ENCODE data around the gene FGGY.

Gene FGGY

DNA sequence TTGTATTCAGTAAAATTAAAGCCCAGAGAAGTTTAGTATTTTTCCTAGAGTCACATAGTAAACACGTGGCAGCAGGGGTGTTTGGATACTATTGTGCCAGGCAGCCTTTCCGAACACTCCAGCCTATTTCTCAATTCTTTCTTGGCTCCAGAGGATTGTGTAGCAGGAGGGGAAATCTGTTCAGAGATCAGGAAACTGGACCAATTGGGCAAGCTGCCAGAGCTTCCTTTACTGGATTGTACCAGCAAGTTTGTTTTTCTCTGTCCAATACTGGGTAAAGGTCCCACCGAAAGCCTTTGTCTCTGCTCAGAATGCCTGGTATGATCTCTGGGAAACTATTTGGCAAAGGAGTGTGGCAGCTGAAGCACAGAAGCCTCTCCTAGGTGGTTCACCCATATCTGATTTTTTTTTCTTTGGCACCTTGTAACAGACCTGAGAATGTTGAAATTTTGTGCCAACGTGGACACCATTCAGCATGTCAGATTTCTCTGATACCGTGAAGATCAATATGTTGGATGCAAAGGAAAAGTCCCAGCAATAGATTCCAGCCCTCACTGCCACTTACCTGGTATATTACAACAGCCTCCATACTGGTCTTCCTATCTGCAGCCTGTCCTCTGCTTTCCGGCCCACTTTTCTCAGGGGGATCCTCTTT, 126.2 kb downstream of the FGGY start:
- Histone ChIP-seq H3K27me3 (no peaks in the 10 kb centered on the region), H3K9me3 (no peaks in the 10 kb centered on the region), H3K4me3 (ENCODE audit: low read depth, low read length) (no peak overlapping the region), H3K36me3 (no peaks in the 10 kb centered on the region), H3K4me1 (no peaks in the 10 kb centered on the region)
- DNase-seq: peak; percentile 18
- TF ChIP-seq, protein P1, sequence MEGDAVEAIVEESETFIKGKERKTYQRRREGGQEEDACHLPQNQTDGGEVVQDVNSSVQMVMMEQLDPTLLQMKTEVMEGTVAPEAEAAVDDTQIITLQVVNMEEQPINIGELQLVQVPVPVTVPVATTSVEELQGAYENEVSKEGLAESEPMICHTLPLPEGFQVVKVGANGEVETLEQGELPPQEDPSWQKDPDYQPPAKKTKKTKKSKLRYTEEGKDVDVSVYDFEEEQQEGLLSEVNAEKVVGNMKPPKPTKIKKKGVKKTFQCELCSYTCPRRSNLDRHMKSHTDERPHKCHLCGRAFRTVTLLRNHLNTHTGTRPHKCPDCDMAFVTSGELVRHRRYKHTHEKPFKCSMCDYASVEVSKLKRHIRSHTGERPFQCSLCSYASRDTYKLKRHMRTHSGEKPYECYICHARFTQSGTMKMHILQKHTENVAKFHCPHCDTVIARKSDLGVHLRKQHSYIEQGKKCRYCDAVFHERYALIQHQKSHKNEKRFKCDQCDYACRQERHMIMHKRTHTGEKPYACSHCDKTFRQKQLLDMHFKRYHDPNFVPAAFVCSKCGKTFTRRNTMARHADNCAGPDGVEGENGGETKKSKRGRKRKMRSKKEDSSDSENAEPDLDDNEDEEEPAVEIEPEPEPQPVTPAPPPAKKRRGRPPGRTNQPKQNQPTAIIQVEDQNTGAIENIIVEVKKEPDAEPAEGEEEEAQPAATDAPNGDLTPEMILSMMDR (IDR thresholded peaks at IDR 0.05; ENCODE audit: low read depth, low read length): no peak

DNA sequence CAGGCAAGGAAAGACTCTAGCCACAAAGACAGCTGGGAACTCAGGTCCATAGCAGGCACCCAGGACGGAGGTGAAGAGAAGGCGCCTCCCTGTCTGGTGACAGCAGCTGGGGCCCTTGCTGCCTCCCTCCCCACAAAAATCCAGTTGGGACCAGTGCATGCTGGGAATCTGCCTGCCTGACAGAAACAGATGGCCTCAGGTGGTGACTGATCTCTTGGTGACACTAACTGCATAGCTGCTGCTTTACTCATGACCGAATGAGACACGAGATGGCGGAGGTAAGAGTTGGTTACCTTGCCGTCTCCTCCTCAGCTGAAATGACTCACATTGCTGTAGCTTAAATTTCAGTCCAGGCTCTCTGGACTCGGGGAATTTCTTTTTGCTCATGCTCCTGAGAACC, 130.3 kb downstream of the FGGY start:
- no peak overlapping the region for H3K4me3 ChIP-seq (ENCODE audit: low read depth, low read length)
- H3K36me3 ChIP-seq: no peaks in the 10 kb centered on the region
- H3K4me1 ChIP-seq: no peaks in the 10 kb centered on the region
- no peaks in the 10 kb centered on the region for H3K9me3 ChIP-seq
- TF ChIP-seq, protein P1 (IDR thresholded peaks at IDR 0.05; ENCODE audit: low read depth, low read length): no peak
- DNase-seq: no peak
- no peaks in the 10 kb centered on the region for H3K27me3 ChIP-seq

DNA sequence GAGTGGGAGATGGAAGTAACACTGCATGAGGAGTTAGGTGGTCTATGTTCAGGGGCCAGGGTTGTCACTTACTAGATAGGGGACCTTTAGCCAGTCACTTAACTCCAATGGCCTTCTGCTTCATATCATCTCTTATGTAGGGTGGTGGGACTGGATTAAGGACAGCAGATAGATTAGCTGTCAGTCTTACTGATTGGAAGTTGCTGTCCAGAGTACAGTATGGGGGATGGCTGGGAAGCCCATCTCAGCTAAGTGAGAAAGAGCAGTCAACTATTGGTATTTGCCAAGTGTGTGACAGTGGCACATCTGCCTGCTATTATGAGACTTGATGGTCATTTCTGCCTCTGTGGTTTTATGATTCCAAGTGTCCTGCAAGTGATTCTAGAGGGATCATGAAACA, 130.9 kb downstream of the FGGY start:
- no peak overlapping the region for H3K4me3 ChIP-seq (ENCODE audit: low read depth, low read length)
- TF ChIP-seq, protein P1 (IDR thresholded peaks at IDR 0.05; ENCODE audit: low read depth, low read length): no peak
- no peaks in the 10 kb centered on the region for H3K9me3 ChIP-seq
- no peaks in the 10 kb centered on the region for H3K4me1 ChIP-seq
- no peaks in the 10 kb centered on the region for H3K27me3 ChIP-seq
- no peak for DNase-seq
- H3K36me3 ChIP-seq: no peaks in the 10 kb centered on the region

DNA sequence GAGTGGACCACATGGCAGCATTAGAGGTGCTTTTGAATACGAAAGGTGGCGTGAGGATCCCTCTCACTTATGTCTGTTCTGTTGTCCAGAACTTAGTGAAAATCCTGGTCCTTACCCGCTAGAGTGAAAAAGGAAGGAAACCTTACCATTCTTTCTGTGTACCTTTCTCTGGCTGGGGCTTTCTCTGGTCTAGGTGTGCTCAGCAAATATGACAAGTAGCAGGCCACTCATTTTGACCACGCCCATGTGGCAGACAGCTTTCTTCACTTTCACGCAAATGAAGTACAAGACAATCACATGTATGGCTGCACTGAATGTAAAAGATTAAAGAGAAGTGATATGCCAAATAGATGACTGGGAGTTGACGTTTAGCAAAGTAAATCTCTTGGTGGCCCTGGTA, 131.9 kb downstream of the FGGY start:
- Histone ChIP-seq H3K27me3 (no peaks in the 10 kb centered on the region), H3K9me3 (no peaks in the 10 kb centered on the region), H3K36me3 (no peaks in the 10 kb centered on the region), H3K4me1 (no peaks in the 10 kb centered on the region), H3K4me3 (ENCODE audit: low read depth, low read length) (no peak overlapping the region)
- TF ChIP-seq, protein P1 (IDR thresholded peaks at IDR 0.05; ENCODE audit: low read depth, low read length): no peak
- DNase-seq: no peak

DNA sequence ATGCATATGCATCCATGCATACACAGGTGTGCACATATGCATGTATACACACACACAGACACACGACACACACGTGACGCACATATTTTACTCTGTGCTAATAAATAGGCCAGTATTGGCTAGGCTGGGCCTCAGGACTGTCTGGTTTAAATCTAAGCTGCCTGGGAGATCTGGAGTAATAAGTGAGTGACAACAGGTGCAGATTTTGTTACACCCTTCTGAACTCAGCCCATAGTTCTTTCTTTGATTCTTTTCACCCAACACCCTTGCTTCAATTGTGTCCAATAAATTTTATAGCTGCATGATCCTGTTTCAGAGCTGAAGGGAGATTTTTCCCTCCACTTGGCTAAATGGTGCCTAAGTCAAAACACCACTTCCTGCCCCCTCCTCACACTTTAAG, 132.8 kb downstream of the FGGY start:
- Histone ChIP-seq H3K36me3 (no peaks in the 10 kb centered on the region), H3K27me3 (no peaks in the 10 kb centered on the region), H3K9me3 (no peaks in the 10 kb centered on the region), H3K4me1 (no peaks in the 10 kb centered on the region), H3K4me3 (ENCODE audit: low read depth, low read length) (no peak overlapping the region)
- TF ChIP-seq, protein P1 (IDR thresholded peaks at IDR 0.05; ENCODE audit: low read depth, low read length): no peak
- DNase-seq: no peak

DNA sequence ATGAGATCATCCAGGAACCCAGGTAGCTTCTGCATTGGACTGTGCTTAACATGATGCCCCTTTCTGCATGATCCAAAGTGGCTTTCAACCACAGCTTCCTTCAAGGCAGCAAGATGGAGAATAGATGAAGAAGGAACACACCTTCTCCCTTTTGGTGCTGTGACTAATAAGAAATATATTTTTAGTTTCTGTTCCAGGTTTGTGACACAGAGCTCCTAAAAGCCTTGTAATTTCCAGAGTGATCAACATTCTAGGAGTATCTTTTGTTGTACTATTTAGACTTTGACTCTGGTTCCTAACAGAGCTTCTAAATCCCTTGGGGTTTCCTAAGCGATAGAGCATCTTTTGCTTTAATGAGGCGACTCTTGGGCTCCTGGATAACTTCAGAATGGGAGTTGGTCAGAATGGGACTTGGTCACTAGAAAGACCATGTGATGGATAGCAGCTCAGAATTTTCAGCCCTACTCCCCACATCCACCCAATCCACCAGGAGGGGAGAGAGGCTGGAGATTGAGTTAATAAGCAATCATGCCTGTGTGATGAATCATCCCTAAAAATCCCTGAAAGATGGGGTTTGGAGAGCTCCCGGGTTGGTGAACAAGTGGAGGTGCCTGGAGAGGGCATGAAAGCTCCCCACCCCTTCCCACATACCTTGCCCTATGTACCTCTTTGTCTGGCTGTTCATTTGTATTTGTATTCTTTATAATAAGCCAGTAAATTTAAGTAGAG, 134.8 kb downstream of the FGGY start:
- TF ChIP-seq, protein P1 (IDR thresholded peaks at IDR 0.05; ENCODE audit: low read depth, low read length): no peak
- H3K4me3 ChIP-seq (ENCODE audit: low read depth, low read length): no peak overlapping the region
- no peaks in the 10 kb centered on the region for H3K9me3 ChIP-seq
- H3K36me3 ChIP-seq: no peaks in the 10 kb centered on the region
- no peaks in the 10 kb centered on the region for H3K27me3 ChIP-seq
- no peak for DNase-seq
- no peaks in the 10 kb centered on the region for H3K4me1 ChIP-seq
